COR-L47 (cell line): ENCODE measurements around the gene CRYZL1.
"Not testable (repeated sequence)": the region's sequence is repeated elsewhere in the genome, so short reads cannot be mapped to it uniquely, and the experiment has no call there.

Experiments
- DNase-seq: peaks from one replicate; lab custom pipeline; 2025; lab: John Stamatoyannopoulos, UW

Gene CRYZL1

DNA sequence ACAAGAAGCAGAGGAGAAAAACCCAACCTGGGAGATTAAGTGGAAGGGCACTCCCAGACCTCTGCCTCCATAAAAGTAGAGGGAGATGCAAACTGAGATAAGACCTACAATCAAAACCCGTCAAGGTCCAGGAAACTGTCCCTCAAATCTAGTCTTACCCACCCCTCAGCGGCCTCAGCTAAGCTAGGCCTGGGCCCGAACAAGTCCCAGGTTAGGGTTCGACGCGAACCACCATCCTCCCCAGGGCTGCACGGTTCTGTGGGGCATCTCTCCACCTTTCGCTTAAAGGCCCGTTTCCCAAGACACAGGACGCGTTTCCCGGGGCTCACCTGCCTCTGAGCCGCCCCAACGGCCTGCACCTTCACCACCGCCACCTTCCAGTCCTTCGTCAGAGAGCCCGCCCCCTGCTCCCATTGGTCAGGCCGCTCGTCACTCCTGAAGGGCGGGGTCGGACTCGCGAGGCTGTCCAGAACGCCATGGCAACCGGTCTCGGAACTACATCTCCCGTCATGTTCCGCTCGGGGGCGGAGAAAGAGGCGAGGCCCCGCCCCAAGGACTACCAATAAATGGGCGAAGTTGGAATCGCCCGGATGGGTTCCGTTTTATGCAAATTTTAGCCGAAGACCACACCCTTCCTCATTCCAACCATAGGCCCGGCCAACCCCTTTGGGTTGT, at the start of gene CRYZL1:
Gene CRYZL1 (minus strand): TSS at position 390 of the 675 bp plus-strand sequence. CDS start 10,190 bp downstream, outside the sequence.
- peak; percentile 100 for DNase-seq

DNA sequence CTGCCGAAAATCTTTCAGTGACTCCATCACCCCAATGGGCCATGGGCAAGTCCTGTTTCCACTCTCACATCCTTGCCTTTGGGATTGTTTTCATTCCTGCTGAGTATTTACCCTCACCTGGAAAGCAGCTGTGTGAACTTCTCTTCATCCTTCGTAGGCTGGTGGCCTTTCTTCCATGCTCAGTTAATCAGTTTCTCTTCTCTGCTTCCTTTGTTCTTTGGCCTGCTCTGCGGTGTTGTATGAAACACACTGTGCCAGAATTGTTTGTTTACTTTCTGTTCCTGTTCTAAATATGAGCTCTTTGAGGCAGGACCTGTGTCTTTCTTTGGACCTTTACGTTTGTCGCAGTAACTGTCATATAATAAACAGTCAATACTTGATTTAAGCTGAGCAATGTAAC, 49.3 kb upstream of the CRYZL1 start:
- DNase-seq, result no peak

DNA sequence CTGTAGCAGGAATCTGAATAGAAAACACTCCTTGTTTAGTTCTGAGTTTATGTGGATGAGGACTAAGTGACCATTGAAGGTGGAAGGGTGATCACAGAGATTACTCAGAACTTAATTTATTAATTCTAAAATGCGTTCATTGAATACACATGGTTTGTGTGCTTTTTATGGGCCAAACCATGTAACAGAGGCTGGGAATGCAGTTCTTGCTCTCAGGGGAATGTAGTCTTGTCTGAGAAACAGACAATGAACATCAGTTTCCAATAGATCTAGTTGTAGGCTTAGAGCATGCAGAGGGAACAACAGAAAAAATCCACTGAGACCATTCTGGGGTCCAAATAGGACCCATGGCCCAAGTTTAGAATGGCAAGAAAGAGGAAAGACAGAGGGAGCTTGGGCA, 46.8 kb upstream of the CRYZL1 start:
- DNase-seq, result no peak

DNA sequence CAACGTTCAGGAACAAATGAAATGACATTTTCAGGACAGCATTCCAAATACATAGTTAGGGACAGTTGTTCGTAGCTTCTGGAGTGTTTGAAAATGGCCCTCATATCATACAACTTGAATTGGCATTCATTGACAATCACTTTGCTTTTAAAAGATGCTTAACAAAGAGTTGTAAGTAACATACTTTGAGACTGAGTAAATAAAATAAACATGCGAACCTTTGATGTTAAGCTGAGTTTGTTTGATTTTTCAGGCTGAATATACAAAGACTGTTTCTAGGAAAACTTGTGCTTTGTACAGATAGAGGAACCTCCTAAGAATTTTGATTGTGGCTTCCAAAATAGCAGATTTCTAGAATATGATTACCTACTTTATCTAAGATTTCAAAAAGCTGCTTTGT, 46.1 kb upstream of the CRYZL1 start:
- DNase-seq, result no peak

DNA sequence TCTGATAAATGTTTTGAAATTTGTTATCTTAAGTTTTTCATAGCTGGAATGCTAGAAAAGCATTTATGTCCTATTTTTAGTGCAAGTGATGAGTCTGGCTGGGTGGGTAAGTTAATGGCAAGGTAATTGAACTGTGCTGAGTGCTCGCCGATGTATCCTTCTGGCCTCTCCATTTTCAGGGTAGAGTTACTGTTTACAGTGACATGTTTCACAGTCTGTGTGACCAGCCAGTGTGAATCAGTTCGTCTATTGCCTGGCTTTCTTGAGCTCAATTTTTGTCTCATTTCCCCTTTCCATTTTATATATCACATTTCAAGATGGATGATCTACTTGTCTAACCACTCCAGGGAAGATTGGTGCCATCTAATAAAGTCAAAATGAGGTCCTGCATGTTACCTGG, 44.8 kb upstream of the CRYZL1 start:
- no peak for DNase-seq

DNA sequence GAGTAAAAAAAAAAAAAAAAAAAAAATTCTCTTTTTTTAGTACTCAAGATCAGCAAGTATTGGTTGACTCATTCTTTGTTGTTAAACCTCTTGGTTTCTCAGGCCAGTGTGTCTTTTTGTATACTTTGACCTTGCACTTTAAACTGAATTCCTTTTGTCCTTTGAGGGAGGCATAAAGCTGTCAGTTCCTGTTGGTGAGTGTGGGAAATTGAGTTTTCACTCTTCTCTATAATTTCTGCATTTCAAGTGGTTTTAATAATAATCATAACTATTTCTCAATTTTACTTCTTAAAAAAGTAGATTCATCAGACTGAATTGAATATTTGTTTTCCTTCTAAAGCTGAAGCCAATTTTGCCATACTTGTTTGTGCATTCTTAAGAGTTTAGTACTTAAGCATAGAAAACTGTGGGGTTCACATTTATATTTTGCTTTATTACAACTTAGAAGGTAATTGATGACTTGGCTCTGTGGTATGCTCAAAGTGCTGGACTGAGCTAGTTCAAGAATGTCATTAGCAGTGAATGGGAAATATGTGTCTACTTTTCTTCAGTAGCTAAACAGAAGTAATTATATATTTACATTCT, 44.2 kb upstream of the CRYZL1 start:
- DNase-seq, result no peak

DNA sequence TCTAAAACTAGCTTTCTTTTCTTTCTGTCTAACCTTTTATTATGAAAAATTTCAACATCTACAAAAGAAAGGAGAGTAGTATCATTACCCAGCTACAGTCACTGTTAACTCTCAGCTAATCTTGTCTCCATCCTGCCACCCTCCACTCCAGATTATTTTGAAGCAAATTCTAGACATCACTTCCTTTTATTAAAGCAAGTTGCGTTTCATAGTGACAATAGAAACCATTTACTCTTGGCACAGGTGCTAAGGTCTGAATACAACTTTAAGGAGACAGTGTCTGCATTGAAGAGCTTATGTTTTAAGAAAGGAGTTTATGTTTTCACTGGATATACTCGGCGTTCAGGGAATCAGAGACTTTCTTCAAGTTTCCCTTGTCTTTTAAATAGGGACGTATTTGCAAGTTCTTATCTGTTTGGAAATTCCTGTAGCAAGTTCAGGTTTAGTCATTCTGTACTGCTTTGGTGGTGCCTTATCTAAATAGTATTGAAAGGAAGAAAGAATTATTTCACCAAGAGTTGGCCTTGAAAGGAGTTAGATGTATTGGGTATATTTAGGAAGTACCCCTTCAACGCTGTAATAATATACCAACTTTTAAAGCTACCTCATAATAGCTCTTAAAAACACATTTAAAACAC, 43.5 kb upstream of the CRYZL1 start:
- DNase-seq, result no peak

DNA sequence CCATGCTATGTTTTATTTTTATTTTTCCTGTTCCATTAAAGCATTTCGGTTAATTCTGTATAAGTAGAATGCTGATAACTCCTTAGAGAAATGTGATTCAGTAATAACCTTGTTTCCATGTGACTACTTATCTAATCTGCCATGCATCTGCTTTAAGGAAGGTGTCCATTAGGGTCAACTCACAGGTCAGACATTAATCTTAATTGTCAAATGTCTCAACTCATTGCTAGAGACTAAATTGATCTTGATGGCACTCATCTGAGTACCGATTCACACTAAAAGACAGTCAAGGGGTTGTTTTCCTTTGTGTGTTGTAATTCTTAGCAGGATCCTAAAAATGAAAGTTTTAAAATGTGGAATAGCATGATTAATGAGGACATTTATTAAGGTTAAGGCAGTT, 42.5 kb upstream of the CRYZL1 start:
- no peak for DNase-seq

DNA sequence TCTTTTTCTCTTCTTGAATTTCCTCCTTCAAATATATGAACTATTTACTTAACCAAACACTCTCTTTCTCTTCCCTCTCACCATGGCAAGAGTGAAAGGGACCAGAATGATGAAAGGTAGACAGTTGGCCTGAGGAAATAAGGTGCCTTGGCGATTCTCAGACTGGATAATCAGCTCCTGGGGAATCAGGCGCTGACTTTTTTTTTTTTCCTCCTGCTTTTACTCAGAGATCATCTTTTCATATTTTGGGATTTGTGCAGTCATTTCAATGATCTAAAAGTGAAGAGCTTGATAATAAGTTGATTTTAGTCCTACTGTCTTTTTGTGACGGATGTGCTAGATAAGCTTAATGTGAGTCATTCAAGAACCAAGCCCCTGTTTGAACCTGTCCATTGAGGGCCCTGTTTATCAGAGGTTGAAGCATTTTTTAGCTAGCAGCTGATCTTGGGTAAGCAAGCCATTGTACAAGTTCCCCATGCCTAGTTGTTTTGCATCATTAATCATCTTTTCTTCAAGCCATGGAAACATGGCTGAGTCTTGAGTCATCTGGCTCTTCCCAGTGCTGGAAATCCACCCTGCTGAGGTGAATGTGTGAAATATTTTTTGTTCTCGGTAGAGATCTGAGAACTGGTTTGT, 41.6 kb upstream of the CRYZL1 start:
- DNase-seq, result no peak

DNA sequence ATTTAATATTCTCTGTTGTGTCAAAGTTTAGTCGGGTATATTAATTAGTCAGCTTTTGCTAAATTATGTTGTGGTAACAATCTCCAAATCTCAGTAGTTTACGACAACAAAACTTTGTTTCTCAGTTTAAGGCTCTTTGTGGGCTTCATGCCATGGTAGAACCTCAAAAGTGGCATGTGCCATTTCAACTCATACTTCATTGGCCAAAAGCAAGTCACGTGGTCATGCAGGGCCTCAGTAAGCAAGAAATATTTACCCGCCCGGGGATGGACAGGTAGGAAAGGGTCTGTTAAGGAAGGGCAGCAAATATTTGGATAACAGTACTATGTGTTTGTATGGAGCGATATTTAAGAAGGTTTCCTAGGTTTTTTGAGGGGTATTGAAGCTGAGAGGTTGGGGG, 39.3 kb upstream of the CRYZL1 start:
- DNase-seq, result no peak

DNA sequence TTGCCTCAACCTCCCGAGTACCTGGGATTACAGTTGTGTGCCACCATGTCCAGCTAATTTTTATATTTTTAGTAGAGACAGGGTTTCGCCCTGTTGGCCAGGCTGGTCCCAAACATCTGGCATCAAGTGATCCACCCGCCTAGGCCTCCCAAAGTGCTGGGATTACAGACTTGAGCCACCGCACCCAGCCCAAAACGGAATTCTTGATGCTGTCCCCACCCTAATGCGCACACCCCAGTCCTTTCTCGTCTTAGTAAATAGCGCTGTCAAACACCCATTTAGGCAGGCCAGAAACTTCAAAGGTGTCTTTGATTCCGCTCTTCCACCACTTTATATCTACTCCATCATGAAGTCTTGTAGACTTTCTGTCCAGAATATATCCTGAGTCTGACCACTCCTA, 35.9 kb upstream of the CRYZL1 start:
- DNase-seq, result no peak

DNA sequence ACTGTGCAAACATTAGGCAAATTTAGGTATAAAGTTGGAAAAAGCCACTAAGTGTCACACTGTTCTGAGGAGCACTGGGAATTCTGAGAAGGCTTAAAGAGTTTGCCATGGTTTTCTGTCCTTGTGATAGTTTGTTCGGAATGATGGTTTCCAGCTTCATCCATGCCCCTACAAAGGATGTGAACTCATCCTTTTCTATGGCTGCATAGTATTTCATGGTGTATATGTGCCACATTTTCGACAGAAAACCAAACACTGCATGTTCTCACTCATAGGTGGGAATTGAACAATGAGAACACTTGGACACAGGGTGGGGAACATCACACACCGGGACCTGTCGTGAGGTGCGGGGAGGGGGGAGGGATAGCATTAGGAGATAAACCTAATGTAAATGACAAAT, 35.1 kb upstream of the CRYZL1 start:
- not testable (repeated sequence) for DNase-seq

DNA sequence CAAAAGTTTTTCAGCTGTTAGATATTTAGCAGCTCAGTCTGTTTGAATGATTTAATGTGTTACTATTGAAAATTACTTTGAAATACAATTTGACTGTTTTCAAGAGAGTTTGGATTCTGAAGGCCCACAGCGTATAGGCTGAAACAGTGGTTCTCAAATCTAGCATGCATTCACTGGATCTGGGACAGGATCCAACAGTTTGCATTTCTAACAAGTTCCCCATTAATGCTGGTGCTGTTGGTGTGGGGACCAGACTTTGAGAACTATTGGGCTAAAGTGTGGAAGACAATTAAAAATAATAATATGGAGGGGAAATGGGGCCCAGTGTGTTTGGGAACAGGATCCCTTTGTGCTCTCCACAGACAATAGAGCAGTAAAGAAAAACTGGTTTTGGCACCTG, 32.7 kb upstream of the CRYZL1 start:
- DNase-seq, result no peak

DNA sequence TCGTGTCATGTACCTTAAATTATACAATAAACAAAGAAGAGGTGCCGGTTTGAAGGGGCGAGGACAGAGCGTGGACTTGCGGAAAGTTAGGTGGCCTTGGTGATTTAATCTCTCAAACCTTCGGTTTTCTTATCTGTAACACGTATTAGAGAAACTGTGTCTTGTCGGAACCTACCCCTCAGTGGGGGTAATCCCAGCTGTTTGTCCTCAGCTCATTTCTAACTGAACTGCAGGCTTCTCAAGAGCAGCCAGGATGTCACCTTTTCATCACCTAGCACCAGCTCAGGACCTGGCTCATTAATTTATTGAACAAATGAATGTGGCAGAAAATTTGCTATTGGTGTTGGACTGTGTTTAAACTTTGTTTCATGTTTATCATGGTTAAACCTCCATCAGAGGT, 31.9 kb upstream of the CRYZL1 start:
- DNase-seq, result no peak

DNA sequence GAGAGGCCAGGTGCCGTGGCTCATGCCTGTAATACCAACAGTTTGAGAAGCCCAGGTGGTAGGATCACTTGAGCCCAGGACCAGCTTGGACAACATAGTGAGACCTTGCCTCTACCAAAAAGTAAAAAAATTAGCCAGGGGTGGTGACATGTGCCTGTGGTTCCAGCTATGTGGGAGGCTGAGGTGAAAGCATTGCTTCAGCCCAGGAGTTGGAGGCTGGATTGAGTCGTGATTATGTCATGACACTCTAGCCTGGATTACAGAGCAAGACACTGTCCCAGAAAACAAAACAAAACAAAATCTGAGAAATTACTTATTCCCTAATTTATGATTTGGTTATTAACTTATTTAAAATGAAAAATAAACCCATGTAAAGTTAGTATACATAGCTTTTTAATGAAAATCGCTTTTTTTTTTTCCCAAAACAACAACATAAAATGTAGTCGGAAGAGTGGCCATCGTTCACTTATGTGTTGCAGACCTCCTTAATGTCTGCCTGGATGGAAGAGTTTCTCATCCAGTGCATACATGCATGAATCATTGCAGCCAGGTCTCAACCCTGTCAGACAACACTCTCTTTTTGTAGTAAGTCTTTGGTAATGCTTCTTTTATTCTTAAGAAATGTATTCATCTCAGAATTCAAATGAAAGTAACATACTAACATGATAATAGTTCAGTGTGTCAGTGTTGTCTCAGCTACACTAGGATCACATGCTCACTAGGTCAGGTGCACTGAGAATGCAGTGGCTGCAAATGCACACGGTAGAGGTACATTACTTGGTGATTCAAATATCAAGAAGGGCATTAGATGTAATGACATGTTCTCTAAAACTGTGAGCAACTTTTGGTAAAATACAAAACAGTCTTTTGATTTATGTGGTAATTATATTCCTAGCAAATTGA, 28.8 kb upstream of the CRYZL1 start:
- DNase-seq, result no peak

DNA sequence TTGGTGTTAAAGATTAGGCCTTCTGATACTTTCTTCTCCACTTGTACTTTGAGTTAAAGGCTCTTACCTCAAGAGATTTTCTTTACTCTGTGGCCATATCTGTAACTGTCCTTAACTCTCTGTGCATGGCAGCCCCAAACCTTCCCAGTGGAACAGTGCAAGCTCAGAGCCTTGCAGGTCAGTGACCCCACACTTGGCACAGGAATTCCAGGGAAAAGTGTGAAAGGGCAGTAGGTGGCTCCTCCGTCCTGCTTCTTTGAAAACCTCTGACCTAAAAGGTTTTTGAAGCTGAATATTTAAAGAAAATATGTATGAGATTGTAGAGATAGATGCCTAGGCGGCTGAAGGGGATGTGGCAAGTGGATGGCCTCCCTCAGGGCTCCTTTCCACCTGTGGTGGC, 27.1 kb upstream of the CRYZL1 start:
- DNase-seq, result no peak

DNA sequence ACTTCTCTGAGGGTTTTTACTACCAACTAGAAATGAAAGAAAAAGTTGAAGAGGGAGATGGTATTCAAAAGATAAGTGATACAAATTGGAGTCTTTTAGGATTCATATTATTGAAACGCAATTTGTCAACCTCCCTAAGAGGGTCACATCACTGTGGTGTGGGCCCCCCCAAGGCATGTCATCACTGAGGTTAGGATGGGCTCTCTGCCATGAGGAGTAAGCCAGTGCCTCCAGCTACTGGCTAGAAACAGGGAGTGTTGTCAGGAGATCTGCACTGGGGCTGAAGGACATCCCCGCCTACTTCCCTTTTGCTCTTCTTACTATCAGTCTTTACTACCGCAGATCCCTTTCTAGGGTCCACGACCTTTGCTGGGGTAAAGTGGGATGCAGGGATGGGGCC, 26.6 kb upstream of the CRYZL1 start:
- DNase-seq, result no peak

DNA sequence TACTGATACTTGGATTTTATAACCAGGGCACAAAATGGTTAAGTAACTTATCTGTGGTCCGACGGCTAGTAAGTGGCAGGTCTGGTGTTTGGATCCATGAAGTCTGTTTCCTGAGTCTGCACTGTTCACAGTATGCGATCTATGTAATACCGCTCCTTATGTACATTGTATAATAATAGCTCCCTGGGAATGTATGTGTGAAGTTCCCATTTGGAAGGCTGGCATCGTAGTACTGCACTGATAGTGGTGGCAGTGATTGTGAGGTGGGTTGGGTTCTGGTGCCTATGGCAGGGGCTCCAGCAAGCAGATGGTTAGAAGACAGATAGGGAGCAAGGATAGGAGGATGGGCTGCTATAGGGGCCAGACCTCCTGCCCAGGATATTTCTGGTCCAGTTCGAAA, 26.1 kb upstream of the CRYZL1 start:
- DNase-seq, result no peak

DNA sequence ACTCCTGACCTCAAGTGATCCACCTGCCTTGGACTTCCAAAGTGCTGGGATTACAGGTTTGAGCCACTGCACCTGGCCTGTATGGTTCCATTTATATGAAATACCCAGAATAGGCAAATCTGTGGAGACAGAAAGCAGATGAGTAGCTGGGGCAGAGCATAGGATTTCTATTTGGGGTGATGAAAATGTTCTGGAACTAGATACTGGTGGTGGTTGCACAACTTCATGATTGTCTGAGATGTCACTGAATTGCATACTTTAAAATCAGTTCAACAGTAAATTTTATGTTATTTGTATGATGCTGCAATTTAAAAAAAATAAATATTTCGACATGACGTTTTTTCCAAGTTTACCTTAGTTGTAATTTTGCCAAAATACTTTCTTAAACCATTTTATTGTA, 24.6 kb upstream of the CRYZL1 start:
- no peak for DNase-seq

DNA sequence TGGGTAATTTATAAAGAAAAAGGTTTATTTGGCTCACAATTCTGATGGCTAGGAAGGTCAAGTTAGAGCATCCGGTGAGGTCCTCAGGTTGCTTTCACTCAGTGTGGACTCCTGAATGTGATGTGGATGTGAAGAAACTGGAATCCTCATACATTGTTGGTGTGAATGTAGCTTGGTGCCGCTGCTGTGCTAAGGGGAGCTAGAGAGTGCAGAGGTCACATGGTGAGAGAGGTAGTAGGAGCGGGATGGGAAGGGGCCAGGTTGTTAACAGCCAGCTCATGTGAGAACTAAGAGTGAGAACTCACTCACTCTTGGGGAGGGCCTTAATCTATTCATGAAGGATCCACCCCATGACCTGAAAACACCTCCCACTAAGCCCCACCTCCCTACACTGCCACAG, 22.6 kb upstream of the CRYZL1 start:
- no peak for DNase-seq

DNA sequence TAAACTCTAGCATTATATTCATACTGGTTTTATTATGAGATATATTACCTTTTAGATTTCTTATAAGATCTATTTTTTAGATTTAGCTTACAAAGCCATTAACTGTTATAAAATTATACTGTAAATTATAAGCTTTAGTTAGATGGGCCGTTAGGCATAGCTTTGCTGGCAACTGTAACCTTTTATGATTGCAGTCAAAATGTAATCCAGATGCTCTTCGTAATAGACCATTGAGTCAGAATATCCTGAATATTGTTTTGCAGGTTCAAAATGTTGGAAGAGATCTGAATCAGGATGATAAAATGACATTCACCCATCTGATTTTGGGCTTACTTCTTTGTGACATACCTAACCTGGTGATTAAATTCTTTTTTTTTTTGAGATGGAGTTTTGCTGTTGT, 21.7 kb upstream of the CRYZL1 start:
- DNase-seq, result no peak

DNA sequence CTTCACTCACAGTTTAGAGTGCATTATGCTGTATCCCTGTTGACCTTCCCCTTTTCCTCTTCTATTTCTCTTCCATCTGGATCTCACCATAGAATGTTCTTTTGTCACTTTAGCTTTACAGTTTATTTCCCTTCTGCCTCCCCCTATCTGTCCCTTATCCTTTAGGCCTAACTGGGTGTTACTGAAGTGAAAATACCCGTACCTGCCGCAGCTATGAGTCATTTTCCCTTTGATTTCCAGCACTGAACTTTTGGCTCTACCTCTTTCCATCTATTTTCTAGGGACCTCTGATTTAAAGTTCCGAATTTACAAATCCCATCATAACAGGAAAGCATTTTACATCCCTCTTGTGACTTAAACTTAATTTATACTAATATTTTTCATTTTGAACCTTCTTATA, 20.5 kb upstream of the CRYZL1 start:
- no peak for DNase-seq
